K562 (cell line): ENCODE results near the gene SRPK1. TPM values are rescaled to one million over a fixed set of nuclear protein-coding genes. Genes with fewer than 3 reads are reported as not detected.

Experiments
- ATAC-seq: fragments of 200-7000 bp; cut with Tn5 transposase; 3 replicates; pipeline ENCODE4 v1.9.1; 2020; ENCODE audit warnings: moderate library complexity
- BruUV-seq: library from RNA; stranded (reverse); fragments of 400-500 nt; replicated peaks from 2 replicates; lab custom pipeline; 2021; lab: Mats Ljungman, UMichigan
- CTCF ChIA-PET: fragments of 300-600 bp; formaldehyde crosslinking; extraction: SDS; loops from one replicate; lab custom pipeline; 2021; ENCODE audit warnings: low intra/inter-chr PET ratio; lab: Yijun Ruan, JAX
- POLR2A ChIA-PET: fragments of 300-600, 350-650 bp; sonication (Branson Sonifier 250); formaldehyde crosslinking; extraction: SDS; loops from one replicate; lab custom pipeline; 2021; ENCODE audit warnings: antibody characterized with exemption, inconsistent platforms; lab: Yijun Ruan, JAX
- DNase-seq, 4 experiments: peaks; one replicate each; pipeline versions ENCODE4 v3.0.0 to v3.0.0-alpha.2; 2011 to 2018; ENCODE audit warnings: low spot score in 3 of 4, mixed read lengths in 3 of 4; ENCODE audit errors: extremely low read depth in 1 of 4
- FAIRE-seq: peaks from 2 replicates; lab custom pipeline; 2011; peaks lifted over from hg19 to GRCh38; lab: Jason Lieb, UNC
- H2AFZ ChIP-seq: 2 replicates; pipeline ENCODE4 v1.6.0; 2011; ENCODE audit warnings: low read depth, low read length, control low read depth, inconsistent platforms
- H3K27ac ChIP-seq: fragments of 200-600 bp; 3 replicates; pipeline ENCODE4 v1.8.0; 2011; ENCODE audit warnings: low read depth, mild to moderate bottlenecking, control low read depth, inconsistent platforms, low read length, moderate library complexity, mixed read lengths; ENCODE audit errors: extremely low read depth
- H3K27me3 ChIP-seq, 2 experiments: fragments of 300-600 bp in 1 of 2; 2 replicates in 1 of 2; 3 replicates in 1 of 2; pipeline versions ENCODE4 v1.6.0 to v1.8.0; 2011; ENCODE audit warnings: inconsistent platforms in 2 of 2, low read length in 2 of 2, mild to moderate bottlenecking in 1 of 2, mixed read lengths in 1 of 2, moderate library complexity in 1 of 2; ENCODE audit not compliant: control insufficient read depth in 2 of 2, insufficient read depth in 2 of 2
- H3K36me3 ChIP-seq: fragments of 300-600 bp; 3 replicates; pipeline ENCODE4 v1.8.0; 2011; ENCODE audit warnings: mild to moderate bottlenecking, low read length, inconsistent platforms; ENCODE audit not compliant: control insufficient read depth, insufficient read depth
- H3K4me1 ChIP-seq, 2 experiments: fragments of 200-600 bp in 1 of 2; replicated peaks in 1 of 2; 2 replicates in 1 of 2; 3 replicates in 1 of 2; pipeline versions ENCODE4 v1.5.1 to v1.8.0; 2011; ENCODE audit warnings: inconsistent platforms in 2 of 2, low read length in 2 of 2, mild to moderate bottlenecking in 1 of 2, mixed read lengths in 1 of 2, moderate library complexity in 1 of 2; ENCODE audit not compliant: control insufficient read depth in 2 of 2, insufficient read depth in 2 of 2
- H3K4me2 ChIP-seq: 2 replicates; pipeline ENCODE4 v1.6.1; 2011; ENCODE audit warnings: low read length, control low read depth, inconsistent platforms, mixed read lengths; ENCODE audit not compliant: insufficient read depth
- H3K4me3 ChIP-seq: fragments of 200-600 bp; sonication (generic), shearing (Covaris generic); 2 replicates; pipeline ENCODE4 v1.5.1; 2016; ENCODE audit warnings: control low read depth, inconsistent platforms
- H3K79me2 ChIP-seq: fragments of 200-600 bp; 3 replicates; pipeline ENCODE4 v1.8.0; 2011; ENCODE audit warnings: low read length, inconsistent platforms; ENCODE audit not compliant: control insufficient read depth, insufficient read depth
- H3K9ac ChIP-seq, 2 experiments: 2 replicates each; pipeline versions ENCODE4 v1.6.0 to v1.6.1; 2011; ENCODE audit warnings: low read depth in 2 of 2, low read length in 2 of 2, control low read depth in 1 of 2, inconsistent platforms in 1 of 2, mild to moderate bottlenecking in 1 of 2, mixed read lengths in 1 of 2; ENCODE audit not compliant: insufficient read depth in 1 of 2
- H3K9me1 ChIP-seq: one replicate; pipeline ENCODE4 v1.6.0; 2011; ENCODE audit warnings: inconsistent platforms, mild to moderate bottlenecking, low read length, moderate library complexity; ENCODE audit not compliant: control insufficient read depth, insufficient read depth
- H3K9me3 ChIP-seq: replicated peaks from 2 replicates; pipeline ENCODE4 v1.5.1; 2011; ENCODE audit warnings: low read depth, low read length, inconsistent platforms; ENCODE audit not compliant: control insufficient read depth, insufficient read depth
- H4K20me1 ChIP-seq: replicated peaks from 2 replicates; pipeline ENCODE4 v1.6.1; 2011; ENCODE audit warnings: low read length, inconsistent platforms, mixed read lengths; ENCODE audit not compliant: control insufficient read depth, insufficient read depth
- NR2C2 ChIP-seq, 2 experiments: fragments of 200-800 bp in 1 of 2; sonication (Bioruptor generic) in 1 of 2; sonication (generic) in 1 of 2; formaldehyde crosslinking in 1 of 2; IDR thresholded peaks; 2 replicates each; pipeline versions ENCODE4 v1.6.1 to v1.8.0; 2016 to 2022; ENCODE audit warnings: mild to moderate bottlenecking in 1 of 2, missing compliant biosample characterization in 1 of 2, missing genetic modification characterization in 1 of 2, missing genetic modification reagents in 1 of 2
- SOX6 ChIP-seq: fragments of 450-650 bp; IDR thresholded peaks from 2 replicates; pipeline ENCODE4 v1.6.1; 2014; ENCODE audit warnings: mild to moderate bottlenecking
- ZNF592 ChIP-seq: fragments of 450-650 bp; IDR thresholded peaks from 2 replicates; pipeline ENCODE4 v1.6.1; 2017; ENCODE audit warnings: antibody characterized with exemption, mild to moderate bottlenecking
- WGBS: fragments of 100-300 bp; shearing (Covaris generic); methylation state at CpG from one replicate; pipeline ENCODE4 v1.1.6; 2016; ENCODE audit warnings: low coverage, mixed read lengths; ENCODE audit not compliant: insufficient coverage; ENCODE audit errors: missing lambda C conversion rate; 5-methylcytosine and 5-hydroxymethylcytosine counted together
- in situ Hi-C: fragments of 300-500 bp; cut with MboI; formaldehyde crosslinking; loops from 4 replicates; pipeline ENCODE4 v1.15.0; 2018; ENCODE audit warnings: inconsistent platforms, mixed read lengths
- intact Hi-C: fragments of 100-400 bp; cut with micrococcal nuclease; formaldehyde crosslinking; loops from 2 replicates; pipeline ENCODE4 v1.14.2; 2022
- polyA plus RNA-seq, 8 experiments: library from polyadenylated mRNA; depleted of rRNA in 4 of 8; stranded (reverse) in 5 of 8; unstranded in 3 of 8; fragments of >200 nt; fragmentation: Nextera tagmentation in 2 of 8; fragmentation: Illumina TruSeq in 1 of 8; extraction: Ambion mirVana in 2 of 8; extraction: Trizol in 1 of 8; gene quantifications; 2 replicates each; pipeline versions ENCODE4 v1.2.1 to v1.2.3, GENCODE V29; 2011 to 2014; ENCODE audit warnings: inconsistent platforms in 1 of 8, missing spikeins in 1 of 8
- total RNA-seq, 7 experiments: library from RNA; depleted of rRNA in 6 of 7; stranded (reverse); fragments of >200 nt in 6 of 7; fragmentation: Illumina TruSeq in 2 of 7; extraction: Trizol in 2 of 7; gene quantifications; 2 replicates each; pipeline versions ENCODE4 v1.2.1 to v1.2.3, GENCODE V29; 2011 to 2021; ENCODE audit warnings: low replicate concordance in 1 of 7

The SRPK1 gene
- total and polyA plus RNA-seq, 9 of the 15 experiments (the other 6 are each of a cell fraction or from before 2014, with no cell fraction given), result 99.6 to 185 (median 159) TPM

- no TSS peak for BruUV-seq
- Histone ChIP-seq H3K27ac (no peak overlapping the region), H3K9me3 (no peaks in the 10 kb centered on the region), H3K9ac (no peak overlapping the region; a peak in 1 of 4 replicates), H2AFZ (no peak overlapping the region), H3K27me3 (no peaks in the 10 kb centered on the region), H3K4me3 (no peak overlapping the region), H3K79me2 (peaks cover 19% of the 10 kb centered on the region), H3K36me3 (no peaks in the 10 kb centered on the region), H3K9me1 (no peaks in the 10 kb centered on the region), H4K20me1 (no peaks in the 10 kb centered on the region), H3K4me1 (peaks cover 0 to 4% of the 10 kb centered on the region in 2 experiments; a peak in 3 of 5 replicates)
- CTCF ChIA-PET, result no interaction called here
- ATAC-seq (no peak), DNase-seq (no peak)
- intact Hi-C loops, result no loop called here
- POLR2A ChIA-PET, result interaction anchor here (0.7 to 1.3 kb wide), 4 partner anchors 8 to 76 kb away, joined by 3 to 5 read pairs (median 4); no protein-coding TSS in a partner anchor
- TF ChIP-seq SOX6, result no peak
- TF ChIP-seq ZNF592, result no peak
- no peak for TF ChIP-seq NR2C2 (CRISPR knock-in tag; IDR thresholded peaks at IDR 0.05)
- no peak for TF ChIP-seq NR2C2 (tag; IDR thresholded peaks at IDR 0.05)
- TF ChIP-seq, all 486 proteins: peak for 0
- in situ Hi-C loops, result no loop called here
- no peak for FAIRE-seq
- 50% methylated on average over 3 of the region's 3 CpGs for WGBS
- no peak overlapping the region for H3K4me2 ChIP-seq
These were observed 5.1 kb upstream of the SRPK1 start for GRCh38 chr6:35925961-35926360.
